ENCODE data around the gene ZNF483. TPM values are rescaled to one million over a fixed set of nuclear protein-coding genes. Genes with fewer than 3 reads are reported as not detected.

ZNF483 gene
- total RNA-seq, 1 donor from 2014 or later: 2.5 TPM

DNA sequence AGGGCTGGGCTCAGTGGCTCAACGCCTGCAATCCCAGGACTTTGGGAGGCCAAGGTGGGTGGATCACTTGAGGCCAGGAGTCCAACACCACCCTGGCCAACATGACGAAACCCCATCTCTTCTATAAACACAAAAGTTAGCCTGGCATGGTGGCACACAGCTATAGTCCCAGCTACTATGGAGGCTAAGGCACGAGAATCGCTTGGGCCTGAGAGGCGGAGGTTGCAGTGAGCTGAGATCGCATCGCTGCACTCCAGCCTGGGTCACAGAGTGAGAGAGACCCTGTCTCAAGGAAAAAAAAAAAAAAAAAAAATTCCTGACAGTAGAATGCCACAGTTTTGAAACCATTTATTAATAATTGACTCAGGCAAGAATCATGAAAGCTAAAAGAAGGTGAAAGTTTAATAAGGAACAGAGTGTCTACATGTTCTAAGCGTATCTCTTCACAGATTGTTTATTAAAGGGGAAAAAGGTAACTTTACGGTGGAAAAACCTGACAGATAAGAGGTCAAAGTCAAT is 80.1 kb downstream of the ZNF483 start:
- H3K27ac Mint-ChIP-seq (ENCODE audit: unreplicated experiment): no peak overlapping the region
- Histone ChIP-seq H3K36me3 (ENCODE audit: insufficient read depth, low read length) (no peaks in the 10 kb centered on the region), H4K20me1 (ENCODE audit: insufficient read depth, low read length) (no peaks in the 10 kb centered on the region), H3K79me2 (ENCODE audit: insufficient read depth, low read length) (no peaks in the 10 kb centered on the region), H3K27me3 (ENCODE audit: insufficient read depth, low read length) (no peaks in the 10 kb centered on the region), H3K4me1 (ENCODE audit: insufficient read depth, low read length) (no peaks in the 10 kb centered on the region), H3K27ac (ENCODE audit: low read depth, low read length) (no peak overlapping the region), H3K4me3 (ENCODE audit: insufficient read depth, low read depth, low read length) (no peak overlapping the region), H3K4me2 (ENCODE audit: low read length) (no peak overlapping the region), H3K9ac (ENCODE audit: low read length) (no peak overlapping the region), H3K9me3 (ENCODE audit: insufficient read depth, low read depth, low read length) (no peaks in the 10 kb centered on the region), H2AFZ (ENCODE audit: low read depth, low read length) (no peak overlapping the region)
- DNase-seq (ENCODE audit: low read depth) (no peak), FAIRE-seq (no peak)
- TF ChIP-seq, protein P1, sequence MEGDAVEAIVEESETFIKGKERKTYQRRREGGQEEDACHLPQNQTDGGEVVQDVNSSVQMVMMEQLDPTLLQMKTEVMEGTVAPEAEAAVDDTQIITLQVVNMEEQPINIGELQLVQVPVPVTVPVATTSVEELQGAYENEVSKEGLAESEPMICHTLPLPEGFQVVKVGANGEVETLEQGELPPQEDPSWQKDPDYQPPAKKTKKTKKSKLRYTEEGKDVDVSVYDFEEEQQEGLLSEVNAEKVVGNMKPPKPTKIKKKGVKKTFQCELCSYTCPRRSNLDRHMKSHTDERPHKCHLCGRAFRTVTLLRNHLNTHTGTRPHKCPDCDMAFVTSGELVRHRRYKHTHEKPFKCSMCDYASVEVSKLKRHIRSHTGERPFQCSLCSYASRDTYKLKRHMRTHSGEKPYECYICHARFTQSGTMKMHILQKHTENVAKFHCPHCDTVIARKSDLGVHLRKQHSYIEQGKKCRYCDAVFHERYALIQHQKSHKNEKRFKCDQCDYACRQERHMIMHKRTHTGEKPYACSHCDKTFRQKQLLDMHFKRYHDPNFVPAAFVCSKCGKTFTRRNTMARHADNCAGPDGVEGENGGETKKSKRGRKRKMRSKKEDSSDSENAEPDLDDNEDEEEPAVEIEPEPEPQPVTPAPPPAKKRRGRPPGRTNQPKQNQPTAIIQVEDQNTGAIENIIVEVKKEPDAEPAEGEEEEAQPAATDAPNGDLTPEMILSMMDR (IDR thresholded peaks at IDR 0.05; ENCODE audit: insufficient read depth, low read depth, low read length): no peak
- TF ChIP-seq EZH2 (IDR thresholded peaks at IDR 0.05; ENCODE audit: insufficient read depth, low read length): no peak
- no peak overlapping the region for H3K4me3 Mint-ChIP-seq (ENCODE audit: unreplicated experiment)
- no peaks in the 10 kb centered on the region for H3K9me3 Mint-ChIP-seq (ENCODE audit: unreplicated experiment)
- no peaks in the 10 kb centered on the region for H3K4me1 Mint-ChIP-seq (ENCODE audit: low read depth, unreplicated experiment)
- peaks cover 3% of the 10 kb centered on the region for H3K27me3 Mint-ChIP-seq (ENCODE audit: low read depth, unreplicated experiment)
- no peaks in the 10 kb centered on the region for H3K36me3 Mint-ChIP-seq (ENCODE audit: low read depth, unreplicated experiment)

DNA sequence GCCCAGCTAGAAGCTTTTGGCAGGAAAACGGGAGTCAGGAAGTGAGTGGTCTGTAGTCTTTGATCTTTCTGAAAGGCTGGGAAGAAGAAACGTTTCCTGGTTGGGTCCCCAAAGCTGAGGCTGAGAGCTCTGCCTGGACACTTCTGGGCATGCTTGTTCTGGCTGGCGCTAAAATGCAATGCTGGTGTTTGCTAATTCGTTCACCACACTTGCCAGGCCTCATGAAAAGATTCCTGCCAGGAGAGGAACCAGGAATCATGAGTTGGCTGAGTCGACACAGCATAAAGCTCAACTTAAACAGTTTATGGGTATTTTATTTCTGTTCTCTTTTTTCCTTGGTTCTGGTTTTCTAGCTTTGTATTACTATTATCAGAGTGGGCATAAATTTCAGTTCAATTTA is 85.2 kb downstream of the ZNF483 start:
- Histone ChIP-seq H2AFZ (ENCODE audit: low read depth, low read length) (no peak overlapping the region), H3K4me2 (ENCODE audit: low read length) (no peak overlapping the region), H3K79me2 (ENCODE audit: insufficient read depth, low read length) (no peaks in the 10 kb centered on the region), H3K36me3 (ENCODE audit: insufficient read depth, low read length) (no peaks in the 10 kb centered on the region), H4K20me1 (ENCODE audit: insufficient read depth, low read length) (no peaks in the 10 kb centered on the region), H3K4me1 (ENCODE audit: insufficient read depth, low read length) (no peaks in the 10 kb centered on the region), H3K27me3 (ENCODE audit: insufficient read depth, low read length) (peaks cover 5% of the 10 kb centered on the region), H3K4me3 (ENCODE audit: insufficient read depth, low read depth, low read length) (no peak overlapping the region), H3K9me3 (ENCODE audit: insufficient read depth, low read depth, low read length) (no peaks in the 10 kb centered on the region), H3K27ac (ENCODE audit: low read depth, low read length) (no peak overlapping the region), H3K9ac (ENCODE audit: low read length) (no peak overlapping the region)
- TF ChIP-seq, protein P1 (IDR thresholded peaks at IDR 0.05; ENCODE audit: insufficient read depth, low read depth, low read length): no peak
- TF ChIP-seq EZH2 (IDR thresholded peaks at IDR 0.05; ENCODE audit: insufficient read depth, low read length): no peak
- DNase-seq (ENCODE audit: low read depth) (no peak), FAIRE-seq (no peak)
- Mint-ChIP-seq H3K27me3 (ENCODE audit: low read depth, unreplicated experiment) (peaks cover 12% of the 10 kb centered on the region), H3K36me3 (ENCODE audit: low read depth, unreplicated experiment) (no peaks in the 10 kb centered on the region), H3K27ac (ENCODE audit: unreplicated experiment) (no peak overlapping the region), H3K9me3 (ENCODE audit: unreplicated experiment) (no peaks in the 10 kb centered on the region), H3K4me3 (ENCODE audit: unreplicated experiment) (no peak overlapping the region), H3K4me1 (ENCODE audit: low read depth, unreplicated experiment) (no peaks in the 10 kb centered on the region)

DNA sequence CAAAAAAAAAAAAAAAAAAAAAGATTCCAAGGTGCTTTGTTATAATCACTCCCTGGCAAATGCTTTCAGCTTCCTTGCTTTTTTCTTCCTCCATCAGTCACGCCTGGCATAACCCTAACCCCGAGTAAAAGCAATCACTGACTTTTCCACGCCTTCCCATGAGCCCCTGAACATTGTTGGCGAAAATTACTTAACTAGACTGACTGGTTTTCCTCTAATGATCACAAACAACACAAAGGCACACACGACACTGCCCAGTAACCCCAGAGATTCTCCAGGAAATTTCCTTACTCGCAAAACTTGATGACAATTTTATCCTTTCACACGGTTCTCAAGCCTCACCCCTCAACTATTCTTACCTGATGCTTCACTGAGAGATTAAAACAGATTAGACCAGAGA is 85.9 kb downstream of the ZNF483 start:
- H3K4me2 ChIP-seq (ENCODE audit: low read length): no peak overlapping the region
- no peak overlapping the region for H3K27ac Mint-ChIP-seq (ENCODE audit: unreplicated experiment)
- H3K4me3 ChIP-seq (ENCODE audit: insufficient read depth, low read depth, low read length): no peak overlapping the region
- no peaks in the 10 kb centered on the region for H3K36me3 Mint-ChIP-seq (ENCODE audit: low read depth, unreplicated experiment)
- no peaks in the 10 kb centered on the region for H4K20me1 ChIP-seq (ENCODE audit: insufficient read depth, low read length)
- H3K9ac ChIP-seq (ENCODE audit: low read length): no peak overlapping the region
- DNase-seq (ENCODE audit: low read depth): no peak
- no peaks in the 10 kb centered on the region for H3K9me3 Mint-ChIP-seq (ENCODE audit: unreplicated experiment)
- peaks cover 2% of the 10 kb centered on the region for H3K4me1 Mint-ChIP-seq (ENCODE audit: low read depth, unreplicated experiment)
- TF ChIP-seq, protein P1 (IDR thresholded peaks at IDR 0.05; ENCODE audit: insufficient read depth, low read depth, low read length): no peak
- no peak for TF ChIP-seq EZH2 (IDR thresholded peaks at IDR 0.05; ENCODE audit: insufficient read depth, low read length)
- peaks cover 12% of the 10 kb centered on the region for H3K27me3 Mint-ChIP-seq (ENCODE audit: low read depth, unreplicated experiment)
- no peak overlapping the region for H3K27ac ChIP-seq (ENCODE audit: low read depth, low read length)
- no peaks in the 10 kb centered on the region for H3K79me2 ChIP-seq (ENCODE audit: insufficient read depth, low read length)
- H2AFZ ChIP-seq (ENCODE audit: low read depth, low read length): no peak overlapping the region
- no peak for FAIRE-seq
- H3K36me3 ChIP-seq (ENCODE audit: insufficient read depth, low read length): no peaks in the 10 kb centered on the region
- H3K4me1 ChIP-seq (ENCODE audit: insufficient read depth, low read length): no peaks in the 10 kb centered on the region
- no peaks in the 10 kb centered on the region for H3K9me3 ChIP-seq (ENCODE audit: insufficient read depth, low read depth, low read length)
- H3K4me3 Mint-ChIP-seq (ENCODE audit: unreplicated experiment): no peak overlapping the region
- peaks cover 5% of the 10 kb centered on the region for H3K27me3 ChIP-seq (ENCODE audit: insufficient read depth, low read length)
